WERI-Rb-1 (cell line): ENCODE results near the gene HTR7.
"Not testable (repeated sequence)": the region's sequence is repeated elsewhere in the genome, so short reads cannot be mapped to it uniquely, and the experiment has no call there.

Experiments
- DNase-seq: peaks from one replicate; pipeline ENCODE4 v3.0.0-alpha.2; 2020
- H3K27ac ChIP-seq: fragments of 250-450 bp; sonication (Bioruptor Pico); 2 replicates; pipeline ENCODE4 v1.5.1; 2020; ENCODE audit warnings: mild to moderate bottlenecking, moderate library complexity
- H3K27me3 ChIP-seq: fragments of 250-450 bp; sonication (Bioruptor Pico); 2 replicates; pipeline ENCODE4 v1.5.1; 2021; ENCODE audit warnings: mild to moderate bottlenecking, low read depth, moderate library complexity; ENCODE audit not compliant: insufficient read depth, severe bottlenecking
- H3K36me3 ChIP-seq: fragments of 250-450 bp; sonication (Bioruptor Pico); 2 replicates; pipeline ENCODE4 v1.5.1; 2020; ENCODE audit warnings: mild to moderate bottlenecking, moderate library complexity
- H3K4me3 ChIP-seq: 2 replicates; pipeline ENCODE4 v1.5.1; 2011; ENCODE audit warnings: low read depth, mild to moderate bottlenecking, control low read depth, low read length
- H3K9me3 ChIP-seq: fragments of 250-450 bp; sonication (Bioruptor Pico); 2 replicates; pipeline ENCODE4 v1.5.1; 2021; ENCODE audit warnings: mild to moderate bottlenecking, moderate library complexity; ENCODE audit not compliant: severe bottlenecking
- TF ChIP-seq, protein P1 (sequence below): IDR thresholded peaks from 2 replicates; pipeline ENCODE4 v1.5.1; 2011; ENCODE audit warnings: low read depth, mild to moderate bottlenecking, control low read depth, inconsistent platforms, low read length

Gene HTR7

DNA sequence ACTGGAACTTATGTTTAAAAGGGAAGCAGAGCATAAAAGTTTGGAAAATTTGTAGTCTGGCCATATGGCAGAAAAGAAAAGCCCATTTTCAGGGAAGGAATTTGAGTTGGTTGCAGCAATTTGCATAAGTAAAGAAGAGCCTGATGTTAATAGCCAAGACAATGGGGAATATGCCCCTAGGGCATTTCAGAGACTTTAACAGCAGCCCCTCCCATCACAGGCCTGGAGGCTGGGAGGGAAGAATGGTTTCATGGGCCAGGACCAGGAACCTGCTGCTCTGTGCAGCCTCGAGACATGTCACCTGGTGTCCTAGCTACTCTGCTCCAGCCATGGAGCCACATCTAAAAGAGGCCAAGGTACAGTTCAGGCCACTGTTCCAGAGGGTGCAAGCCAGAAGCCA, 35.3 kb downstream of the HTR7 start:
- H3K4me3 ChIP-seq: no peak overlapping the region
- TF ChIP-seq, protein P1, sequence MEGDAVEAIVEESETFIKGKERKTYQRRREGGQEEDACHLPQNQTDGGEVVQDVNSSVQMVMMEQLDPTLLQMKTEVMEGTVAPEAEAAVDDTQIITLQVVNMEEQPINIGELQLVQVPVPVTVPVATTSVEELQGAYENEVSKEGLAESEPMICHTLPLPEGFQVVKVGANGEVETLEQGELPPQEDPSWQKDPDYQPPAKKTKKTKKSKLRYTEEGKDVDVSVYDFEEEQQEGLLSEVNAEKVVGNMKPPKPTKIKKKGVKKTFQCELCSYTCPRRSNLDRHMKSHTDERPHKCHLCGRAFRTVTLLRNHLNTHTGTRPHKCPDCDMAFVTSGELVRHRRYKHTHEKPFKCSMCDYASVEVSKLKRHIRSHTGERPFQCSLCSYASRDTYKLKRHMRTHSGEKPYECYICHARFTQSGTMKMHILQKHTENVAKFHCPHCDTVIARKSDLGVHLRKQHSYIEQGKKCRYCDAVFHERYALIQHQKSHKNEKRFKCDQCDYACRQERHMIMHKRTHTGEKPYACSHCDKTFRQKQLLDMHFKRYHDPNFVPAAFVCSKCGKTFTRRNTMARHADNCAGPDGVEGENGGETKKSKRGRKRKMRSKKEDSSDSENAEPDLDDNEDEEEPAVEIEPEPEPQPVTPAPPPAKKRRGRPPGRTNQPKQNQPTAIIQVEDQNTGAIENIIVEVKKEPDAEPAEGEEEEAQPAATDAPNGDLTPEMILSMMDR: no peak
- DNase-seq: no peak

DNA sequence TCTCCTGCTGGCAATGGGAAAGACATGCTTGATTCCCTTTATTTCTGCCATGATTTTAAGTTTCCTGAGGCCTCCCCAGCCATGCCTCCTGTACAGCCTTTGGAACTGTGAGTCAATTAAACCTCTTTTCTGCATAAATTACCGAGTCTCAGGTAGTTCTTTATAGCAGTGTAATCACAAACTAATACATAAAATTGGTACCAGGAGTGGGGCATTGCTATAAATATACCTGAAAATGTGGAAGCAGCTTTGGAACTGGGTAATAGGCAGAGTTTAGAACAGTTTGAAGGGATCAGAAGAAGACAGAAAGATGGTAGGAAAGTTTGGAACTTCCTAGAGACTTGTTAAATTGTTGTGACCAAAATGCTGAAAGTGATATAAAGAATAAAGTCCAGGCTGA, 36.0 kb downstream of the HTR7 start:
- DNase-seq, H3K27me3 ChIP-seq, H3K4me3 ChIP-seq, H3K9me3 ChIP-seq, H3K27ac ChIP-seq, H3K36me3 ChIP-seq: not testable (repeated sequence)

More for the DNA sequence above, 35.3 kb downstream of the HTR7 start:
- H3K27ac ChIP-seq: no peak overlapping the region
- H3K27me3 ChIP-seq: no peaks in the 10 kb centered on the region
- H3K9me3 ChIP-seq: no peaks in the 10 kb centered on the region
- no peaks in the 10 kb centered on the region for H3K36me3 ChIP-seq

DNA sequence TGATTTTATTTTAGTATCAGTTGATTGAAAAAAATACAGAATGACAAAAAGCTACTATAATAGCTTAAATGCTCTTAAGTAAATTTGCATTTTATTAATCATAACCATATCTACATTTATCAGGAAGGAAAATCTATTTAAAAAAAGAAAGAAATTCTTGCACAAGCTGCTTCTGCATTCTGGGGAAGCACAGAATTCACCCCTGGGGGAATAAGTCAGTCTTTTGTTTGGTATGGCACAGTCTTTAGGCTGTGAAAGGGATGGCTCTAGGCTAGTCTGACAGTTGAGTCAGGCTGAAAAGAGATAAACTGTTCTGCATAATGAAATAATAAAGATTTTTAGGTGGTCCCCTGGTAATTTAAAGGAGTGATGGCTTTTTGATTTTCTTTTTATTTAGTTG, 37.9 kb downstream of the HTR7 start:
- Histone ChIP-seq H3K9me3 (no peaks in the 10 kb centered on the region), H3K27me3 (no peaks in the 10 kb centered on the region), H3K27ac (no peak overlapping the region), H3K4me3 (no peak overlapping the region), H3K36me3 (no peaks in the 10 kb centered on the region)
- TF ChIP-seq, protein P1: no peak
- DNase-seq: no peak

DNA sequence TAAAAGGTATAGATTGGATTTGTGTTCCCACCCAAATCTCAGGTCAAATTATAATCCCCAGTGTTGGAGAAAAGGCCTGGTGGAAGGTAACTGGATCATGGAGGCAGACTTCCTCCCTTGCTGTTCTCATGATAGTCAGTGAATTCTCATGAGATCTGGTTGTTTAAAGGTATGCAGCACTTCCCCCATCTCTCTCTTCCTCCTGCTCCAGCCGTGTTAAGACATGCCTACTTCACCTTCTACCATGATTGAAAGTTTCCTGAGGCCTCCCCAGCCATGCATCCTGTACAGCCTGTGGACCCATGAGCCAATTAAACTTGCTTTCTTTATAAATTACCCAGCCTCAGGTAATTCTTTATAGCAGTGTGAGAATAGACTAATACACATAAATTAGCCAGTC, 39.1 kb downstream of the HTR7 start:
- no peaks in the 10 kb centered on the region for H3K27me3 ChIP-seq
- peaks cover 3% of the 10 kb centered on the region for H3K9me3 ChIP-seq
- TF ChIP-seq, protein P1: no peak
- no peaks in the 10 kb centered on the region for H3K36me3 ChIP-seq
- H3K27ac ChIP-seq: no peak overlapping the region
- no peak for DNase-seq
- no peak overlapping the region for H3K4me3 ChIP-seq

DNA sequence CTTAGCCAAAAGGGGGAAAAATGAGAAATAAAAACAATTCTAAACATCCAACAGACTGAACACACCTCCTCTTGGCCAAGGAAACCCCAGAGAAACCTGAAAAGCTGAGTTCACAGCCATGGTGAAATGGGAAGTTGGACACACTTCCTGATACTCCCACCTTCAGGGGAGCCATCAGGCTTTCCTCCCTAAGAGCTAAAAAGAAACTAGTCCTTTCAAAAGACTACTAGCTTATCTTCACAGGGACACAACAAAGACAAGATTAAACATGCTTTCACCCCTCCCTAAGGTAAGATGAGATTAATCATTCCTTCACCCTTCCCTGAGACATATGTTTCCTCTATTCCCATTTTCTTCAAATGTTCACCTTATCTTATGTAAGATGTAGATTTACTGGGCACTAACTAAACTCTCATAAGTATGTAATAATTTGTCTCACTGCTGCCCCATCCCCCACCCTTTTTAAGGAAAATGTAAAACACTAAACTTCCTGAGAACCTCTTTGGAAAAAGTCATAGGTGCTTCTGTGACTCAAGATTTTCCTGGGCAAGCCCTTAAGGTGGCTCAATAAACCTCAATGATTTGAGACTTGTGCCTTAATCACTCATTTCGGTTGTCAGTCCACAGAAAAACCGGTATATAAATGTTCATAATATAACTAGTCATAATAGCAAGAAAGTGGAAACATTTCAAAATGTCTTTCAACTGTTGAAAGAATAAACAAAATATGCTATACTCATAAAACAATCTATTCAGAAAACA, 40.5 kb downstream of the HTR7 start:
- Histone ChIP-seq H3K4me3 (no peak overlapping the region), H3K9me3 (peaks cover 3% of the 10 kb centered on the region), H3K27me3 (no peaks in the 10 kb centered on the region), H3K27ac (no peak overlapping the region), H3K36me3 (no peaks in the 10 kb centered on the region)
- DNase-seq: no peak
- TF ChIP-seq, protein P1: no peak

DNA sequence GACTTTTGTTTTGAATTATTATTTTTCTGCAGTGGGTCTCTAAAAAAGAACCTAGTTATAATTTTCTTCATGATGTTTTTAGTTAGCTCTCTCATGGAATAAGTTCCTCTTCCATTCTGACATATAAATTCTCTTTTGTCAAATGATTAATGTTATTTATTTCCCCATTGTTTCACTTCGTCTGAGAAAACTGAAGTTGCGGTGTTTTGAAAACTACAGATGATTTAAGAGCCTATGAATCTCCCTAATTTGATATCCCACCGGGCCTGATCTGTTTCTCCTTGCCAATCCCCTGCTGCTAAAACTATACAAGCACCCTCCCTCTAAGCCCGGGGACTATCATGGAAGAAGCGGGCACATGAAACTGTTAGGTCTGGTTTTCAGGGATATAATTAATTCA, 41.4 kb downstream of the HTR7 start:
- no peaks in the 10 kb centered on the region for H3K36me3 ChIP-seq
- DNase-seq: no peak
- no peak overlapping the region for H3K27ac ChIP-seq
- no peaks in the 10 kb centered on the region for H3K27me3 ChIP-seq
- peaks cover 3% of the 10 kb centered on the region for H3K9me3 ChIP-seq
- TF ChIP-seq, protein P1: no peak
- no peak overlapping the region for H3K4me3 ChIP-seq
